Measurements from ENCODE around the gene TTLL5.

Gene TTLL5

GRCh38 chr14:75636100-75636692 is 24.9 kb upstream of the TTLL5 start:
- TF ChIP-seq EP300 (IDR thresholded peaks at IDR 0.05; ENCODE audit: borderline replicate concordance) (no peak), TCF12 (IDR thresholded peaks at IDR 0.05; ENCODE audit: low read depth) (no peak), ZBTB7A (IDR thresholded peaks at IDR 0.05; ENCODE audit: low read depth) (no peak), EGR1 (IDR thresholded peaks at IDR 0.05) (no peak)

- no peak for TF ChIP-seq CREB1 (IDR thresholded peaks at IDR 0.05; ENCODE audit: low read depth)
Measured at GRCh38 chr14:75640876-75641275, 20.2 kb upstream of the TTLL5 start.

- no peak for TF ChIP-seq FOXM1 (IDR thresholded peaks at IDR 0.05; ENCODE audit: borderline replicate concordance, low read depth)
- no peak for TF ChIP-seq EGR1 (IDR thresholded peaks at IDR 0.05)
- no peak for TF ChIP-seq YY1 (IDR thresholded peaks at IDR 0.05; ENCODE audit: low read depth)
- TF ChIP-seq NFIC (IDR thresholded peaks at IDR 0.05), result no peak
- TF ChIP-seq REST (IDR thresholded peaks at IDR 0.05; ENCODE audit: low read depth), result no peak
- TF ChIP-seq CREB1 (IDR thresholded peaks at IDR 0.05; ENCODE audit: low read depth), result no peak
- TF ChIP-seq MAX (IDR thresholded peaks at IDR 0.05), result no peak
- TF ChIP-seq CEBPB (IDR thresholded peaks at IDR 0.05), result no peak
- TF ChIP-seq TAF1 (IDR thresholded peaks at IDR 0.05; ENCODE audit: low read depth), result no peak
- TF ChIP-seq TCF12 (IDR thresholded peaks at IDR 0.05; ENCODE audit: low read depth), result no peak
Measured at GRCh38 chr14:75643985-75644384, 17.1 kb upstream of the TTLL5 start.

- TF ChIP-seq YY1 (IDR thresholded peaks at IDR 0.05; ENCODE audit: low read depth) (no peak), EP300 (IDR thresholded peaks at IDR 0.05; ENCODE audit: borderline replicate concordance) (no peak), TEAD4 (IDR thresholded peaks at IDR 0.05) (no peak), CEBPB (IDR thresholded peaks at IDR 0.05) (no peak), USF1 (IDR thresholded peaks at IDR 0.05) (no peak)
Measured at GRCh38 chr14:75645056-75645455, 16.0 kb upstream of the TTLL5 start.

GRCh38 chr14:75646762-75647161 is 14.3 kb upstream of the TTLL5 start:
- TF ChIP-seq FOXM1 (IDR thresholded peaks at IDR 0.05; ENCODE audit: borderline replicate concordance, low read depth) (no peak), USF1 (IDR thresholded peaks at IDR 0.05) (no peak)

- TF ChIP-seq CREB1 (IDR thresholded peaks at IDR 0.05; ENCODE audit: low read depth) (no peak), MAX (IDR thresholded peaks at IDR 0.05) (no peak)
Measured at GRCh38 chr14:75647640-75648039, 13.4 kb upstream of the TTLL5 start.

GRCh38 chr14:75648066-75648838 is 12.8 kb upstream of the TTLL5 start:
- TF ChIP-seq RAD21 (IDR thresholded peaks at IDR 0.05; ENCODE audit: low read depth) (no peak), FOXM1 (IDR thresholded peaks at IDR 0.05; ENCODE audit: borderline replicate concordance, low read depth) (no peak), TEAD4 (IDR thresholded peaks at IDR 0.05) (peak; percentile 71), NFIC (IDR thresholded peaks at IDR 0.05) (peak; percentile 83), USF1 (IDR thresholded peaks at IDR 0.05) (peak; percentile 45; the same call in 1 of the 2 replicates), TCF12 (IDR thresholded peaks at IDR 0.05; ENCODE audit: low read depth) (0 out of 2 replicates have a peak, but pooled peaks have one; percentile 17)

GRCh38 chr14:75649337-75649736 is 11.7 kb upstream of the TTLL5 start:
- TF ChIP-seq EP300 (IDR thresholded peaks at IDR 0.05; ENCODE audit: borderline replicate concordance), result no peak
- TF ChIP-seq CEBPB (IDR thresholded peaks at IDR 0.05), result no peak
- TF ChIP-seq RAD21 (IDR thresholded peaks at IDR 0.05; ENCODE audit: low read depth), result no peak
- TF ChIP-seq TCF12 (IDR thresholded peaks at IDR 0.05; ENCODE audit: low read depth), result no peak
- no peak for TF ChIP-seq TEAD4 (IDR thresholded peaks at IDR 0.05)
- no peak for TF ChIP-seq EGR1 (IDR thresholded peaks at IDR 0.05)
- no peak for TF ChIP-seq USF1 (IDR thresholded peaks at IDR 0.05)
- TF ChIP-seq REST (IDR thresholded peaks at IDR 0.05; ENCODE audit: low read depth), result no peak
- no peak for TF ChIP-seq MAX (IDR thresholded peaks at IDR 0.05)
- TF ChIP-seq YY1 (IDR thresholded peaks at IDR 0.05; ENCODE audit: low read depth), result no peak
- TF ChIP-seq FOXM1 (IDR thresholded peaks at IDR 0.05; ENCODE audit: borderline replicate concordance, low read depth), result no peak
- TF ChIP-seq NFIC (IDR thresholded peaks at IDR 0.05), result no peak
- TF ChIP-seq ZBTB7A (IDR thresholded peaks at IDR 0.05; ENCODE audit: low read depth), result no peak
- no peak for TF ChIP-seq CREB1 (IDR thresholded peaks at IDR 0.05; ENCODE audit: low read depth)
- no peak for TF ChIP-seq TAF1 (IDR thresholded peaks at IDR 0.05; ENCODE audit: low read depth)
